Measurements from ENCODE around the gene SMAP1. TPM values are rescaled to one million over a fixed set of nuclear protein-coding genes. Genes with fewer than 3 reads are reported as not detected.
A peak's percentile ranks its signal among the peaks of the same experiment; 100 is the strongest.
"Not testable (repeated sequence)": the region's sequence is repeated elsewhere in the genome, so short reads cannot be mapped to it uniquely, and the experiment has no call there.

The SMAP1 gene
- total RNA-seq, 6 experiments from 2014 or later = 11.4 to 24.4 (median 21.5) TPM

DNA sequence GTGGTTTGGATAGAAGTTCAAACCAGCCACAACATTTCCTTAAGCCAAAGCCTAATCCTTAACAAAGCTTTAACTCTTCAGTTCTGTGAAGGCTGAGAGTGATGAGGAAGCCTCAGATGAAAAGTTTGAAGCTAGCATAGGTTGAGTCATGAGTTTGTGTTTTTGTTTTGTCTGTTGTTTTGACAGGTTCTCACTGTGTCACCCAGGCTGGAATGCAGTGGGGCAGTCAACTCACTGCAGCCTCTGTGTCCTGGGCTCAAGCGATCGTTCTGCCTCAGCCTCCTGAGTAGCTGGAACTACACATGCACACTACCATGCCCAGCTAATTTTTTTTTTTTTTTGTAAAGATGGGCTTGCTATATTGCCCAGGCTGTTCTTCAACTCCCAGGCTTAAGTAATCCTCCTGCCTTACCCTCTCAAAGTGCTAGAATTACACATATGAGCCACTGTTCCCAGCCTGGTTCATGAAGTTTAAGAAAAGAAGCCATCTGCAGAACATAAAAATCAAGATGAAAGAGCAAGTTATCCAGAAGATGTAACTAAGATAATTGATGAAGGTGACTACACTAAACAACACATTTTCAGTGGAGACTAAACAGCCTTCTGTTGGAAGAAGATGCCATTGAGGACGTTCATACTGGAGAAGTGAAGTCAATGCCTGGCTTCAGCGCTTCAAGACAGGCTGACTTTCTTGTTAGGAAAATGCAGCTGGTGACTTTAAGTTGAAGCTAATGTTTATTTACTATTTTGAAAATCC, 96.2 kb downstream of the SMAP1 start:
- DNase-seq = peak; percentile 11
- TF ChIP-seq, protein P1, sequence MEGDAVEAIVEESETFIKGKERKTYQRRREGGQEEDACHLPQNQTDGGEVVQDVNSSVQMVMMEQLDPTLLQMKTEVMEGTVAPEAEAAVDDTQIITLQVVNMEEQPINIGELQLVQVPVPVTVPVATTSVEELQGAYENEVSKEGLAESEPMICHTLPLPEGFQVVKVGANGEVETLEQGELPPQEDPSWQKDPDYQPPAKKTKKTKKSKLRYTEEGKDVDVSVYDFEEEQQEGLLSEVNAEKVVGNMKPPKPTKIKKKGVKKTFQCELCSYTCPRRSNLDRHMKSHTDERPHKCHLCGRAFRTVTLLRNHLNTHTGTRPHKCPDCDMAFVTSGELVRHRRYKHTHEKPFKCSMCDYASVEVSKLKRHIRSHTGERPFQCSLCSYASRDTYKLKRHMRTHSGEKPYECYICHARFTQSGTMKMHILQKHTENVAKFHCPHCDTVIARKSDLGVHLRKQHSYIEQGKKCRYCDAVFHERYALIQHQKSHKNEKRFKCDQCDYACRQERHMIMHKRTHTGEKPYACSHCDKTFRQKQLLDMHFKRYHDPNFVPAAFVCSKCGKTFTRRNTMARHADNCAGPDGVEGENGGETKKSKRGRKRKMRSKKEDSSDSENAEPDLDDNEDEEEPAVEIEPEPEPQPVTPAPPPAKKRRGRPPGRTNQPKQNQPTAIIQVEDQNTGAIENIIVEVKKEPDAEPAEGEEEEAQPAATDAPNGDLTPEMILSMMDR (IDR thresholded peaks at IDR 0.05) = no peak
- Mint-ChIP-seq H3K4me3 (no peak overlapping the region), H3K9me3 (no peaks in the 10 kb centered on the region), H3K27me3 (ENCODE audit: insufficient read depth) (no peaks in the 10 kb centered on the region), H3K4me1 (ENCODE audit: low read depth) (no peaks in the 10 kb centered on the region), H3K27ac (no peak overlapping the region), H3K36me3 (ENCODE audit: low read depth) (no peaks in the 10 kb centered on the region; the same call in 1 of the 2 replicates)

DNA sequence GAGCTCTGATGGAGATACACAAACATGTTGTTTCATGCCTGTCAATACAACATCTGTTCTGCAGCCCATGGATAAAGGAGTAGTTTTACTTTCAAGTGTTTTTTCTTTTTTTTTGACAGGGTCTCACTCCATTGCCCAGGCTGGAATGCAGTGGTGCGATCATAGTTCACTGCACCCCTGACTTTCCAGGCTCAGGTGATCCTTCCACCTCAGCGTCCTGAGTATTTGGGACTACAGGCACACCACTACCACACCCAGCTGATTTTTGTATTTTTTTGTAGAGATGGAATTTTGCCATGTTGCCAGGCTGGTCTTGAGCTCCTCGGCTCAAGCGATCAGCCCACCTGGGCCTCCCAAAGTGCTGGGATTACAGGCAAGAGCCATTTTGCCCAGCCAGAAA, 97.0 kb downstream of the SMAP1 start:
- no peak for DNase-seq
- H3K9me3 Mint-ChIP-seq = no peaks in the 10 kb centered on the region
- no peak overlapping the region for H3K4me3 Mint-ChIP-seq
- no peaks in the 10 kb centered on the region for H3K4me1 Mint-ChIP-seq (ENCODE audit: low read depth)
- no peaks in the 10 kb centered on the region for H3K27me3 Mint-ChIP-seq (ENCODE audit: insufficient read depth)
- TF ChIP-seq, protein P1 (IDR thresholded peaks at IDR 0.05) = no peak
- no peaks in the 10 kb centered on the region; the same call in 1 of the 2 replicates for H3K36me3 Mint-ChIP-seq (ENCODE audit: low read depth)
- H3K27ac Mint-ChIP-seq = no peak overlapping the region

DNA sequence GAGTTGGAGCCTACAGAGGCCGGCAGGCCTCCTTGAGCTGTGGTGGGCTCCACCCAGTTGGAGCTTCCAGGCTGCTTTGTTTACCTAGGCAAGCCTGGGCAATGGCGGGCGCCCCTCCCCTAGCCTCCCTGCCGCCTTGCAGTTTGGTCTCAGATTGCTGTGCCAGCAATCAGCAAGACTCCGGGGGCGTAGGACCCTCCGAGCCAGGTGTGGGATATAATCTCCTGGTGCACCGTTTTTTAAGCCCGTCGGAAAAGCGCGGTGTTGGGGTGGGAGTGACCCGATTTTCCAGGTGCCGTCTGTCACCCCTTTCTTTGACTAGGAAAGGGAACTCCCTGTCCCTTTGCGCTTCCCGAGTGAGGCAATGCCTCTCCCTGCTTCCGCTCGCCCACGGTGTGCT, 103.7 kb downstream of the SMAP1 start:
- not testable (repeated sequence) for DNase-seq; H3K27me3 Mint-ChIP-seq (ENCODE audit: insufficient read depth); H3K4me3 Mint-ChIP-seq; H3K9me3 Mint-ChIP-seq; H3K27ac Mint-ChIP-seq; H3K4me1 Mint-ChIP-seq (ENCODE audit: low read depth)
- peaks cover 11% of the 10 kb centered on the region for H3K36me3 Mint-ChIP-seq (ENCODE audit: low read depth)

DNA sequence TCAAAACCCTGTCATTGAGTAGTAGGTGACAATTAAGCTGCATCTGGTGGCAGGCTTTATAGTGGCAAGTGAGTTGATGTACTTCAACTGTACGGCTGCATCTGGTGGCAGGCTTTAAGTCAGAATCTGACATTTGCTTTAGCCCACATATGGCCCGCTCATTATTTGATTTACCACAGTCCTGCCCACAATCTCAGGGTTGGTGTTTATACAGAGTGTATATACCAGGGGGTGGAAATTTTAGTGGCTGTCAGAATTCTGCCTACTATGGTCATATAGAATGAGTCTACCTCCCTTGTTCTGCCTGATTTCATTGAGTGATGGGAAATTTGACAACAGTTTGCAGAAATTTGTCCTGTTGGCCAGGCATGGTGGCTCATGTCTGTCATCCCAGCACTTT, 112.3 kb downstream of the SMAP1 start:
- peaks cover 36% of the 10 kb centered on the region for H3K36me3 Mint-ChIP-seq (ENCODE audit: low read depth)
- no peaks in the 10 kb centered on the region for H3K4me1 Mint-ChIP-seq (ENCODE audit: low read depth)
- no peak for DNase-seq
- H3K27ac Mint-ChIP-seq = no peak overlapping the region
- peaks cover 20% of the 10 kb centered on the region for H3K9me3 Mint-ChIP-seq
- TF ChIP-seq, protein P1 (IDR thresholded peaks at IDR 0.05) = no peak
- no peak overlapping the region for H3K4me3 Mint-ChIP-seq
- H3K27me3 Mint-ChIP-seq (ENCODE audit: insufficient read depth) = no peaks in the 10 kb centered on the region

DNA sequence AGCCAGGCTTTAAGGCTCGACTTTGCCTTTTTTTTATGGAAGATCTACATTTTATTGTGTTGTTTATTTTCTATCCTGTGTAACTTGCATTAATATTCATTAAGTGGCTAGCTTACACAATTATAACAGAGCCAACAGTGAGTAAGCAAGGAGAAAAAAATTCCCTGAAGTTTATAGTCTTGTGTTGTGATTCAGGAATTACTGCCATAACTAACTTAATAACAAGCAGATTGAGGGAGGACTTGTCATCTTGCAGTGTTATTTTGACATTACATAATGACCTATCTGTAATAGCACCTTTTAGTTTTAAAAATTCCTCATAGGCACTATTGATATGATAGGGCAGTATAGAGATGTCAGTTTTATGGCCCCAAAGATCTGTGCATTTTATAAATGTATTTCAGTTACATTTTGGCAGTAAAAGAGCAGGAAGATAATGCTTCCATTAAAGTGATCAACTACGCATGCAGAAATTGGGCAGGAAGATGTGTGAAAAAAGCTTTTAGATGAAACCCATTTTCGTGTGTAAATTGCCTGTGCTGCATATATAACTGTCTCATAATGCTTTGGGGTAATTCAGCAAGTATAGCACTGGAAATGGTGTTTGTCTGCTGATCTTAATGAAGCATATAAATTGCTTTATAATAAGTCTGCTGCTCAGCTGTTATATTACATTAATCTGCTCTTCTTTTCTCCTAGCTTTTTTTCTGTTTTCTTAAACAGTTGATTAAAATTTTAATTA, 123.0 kb downstream of the SMAP1 start:
- H3K4me3 Mint-ChIP-seq = no peak overlapping the region
- TF ChIP-seq, protein P1 (IDR thresholded peaks at IDR 0.05) = no peak
- DNase-seq = no peak
- H3K27ac Mint-ChIP-seq = no peak overlapping the region
- no peaks in the 10 kb centered on the region for H3K27me3 Mint-ChIP-seq (ENCODE audit: insufficient read depth)
- H3K4me1 Mint-ChIP-seq (ENCODE audit: low read depth) = no peaks in the 10 kb centered on the region
- 0 out of 2 replicates have a peak, but pooled peaks cover 8% of the 10 kb centered on the region for H3K36me3 Mint-ChIP-seq (ENCODE audit: low read depth)
- peaks cover 10% of the 10 kb centered on the region; the same call in 1 of the 2 replicates for H3K9me3 Mint-ChIP-seq

DNA sequence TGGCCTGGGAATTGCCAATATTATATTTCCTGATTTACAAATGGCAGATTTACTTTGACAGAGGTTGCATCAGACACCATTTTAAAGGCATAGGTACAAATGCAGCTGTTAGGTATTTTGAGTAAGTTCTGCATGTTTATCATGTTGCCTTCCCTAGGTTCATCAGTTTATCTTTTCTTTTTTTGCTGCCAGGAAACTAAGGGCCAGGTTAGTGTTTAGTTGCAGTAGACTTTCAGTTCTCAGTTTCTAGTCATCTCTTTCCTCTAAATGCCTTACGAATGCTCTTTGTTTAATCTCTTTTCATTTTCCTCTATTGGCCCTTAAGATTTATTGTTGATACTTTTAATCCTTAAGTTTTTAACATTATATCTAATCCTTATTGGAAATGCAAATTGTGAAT, 129.9 kb downstream of the SMAP1 start:
- Mint-ChIP-seq H3K4me1 (ENCODE audit: low read depth) (no peaks in the 10 kb centered on the region), H3K36me3 (ENCODE audit: low read depth) (peaks cover 12% of the 10 kb centered on the region; the same call in 1 of the 2 replicates), H3K4me3 (no peak overlapping the region), H3K27me3 (ENCODE audit: insufficient read depth) (no peaks in the 10 kb centered on the region), H3K9me3 (peaks cover 10% of the 10 kb centered on the region; the same call in 1 of the 2 replicates), H3K27ac (no peak overlapping the region)
- DNase-seq = no peak
- TF ChIP-seq, protein P1 (IDR thresholded peaks at IDR 0.05) = no peak
